ENCODE results near the gene KLHDC10. TPM values are rescaled to one million over a fixed set of nuclear protein-coding genes. Genes with fewer than 3 reads are reported as not detected.

Gene KLHDC10
- total RNA-seq, 2 experiments from 2014 or later = 7.0 to 8.8 TPM

DNA sequence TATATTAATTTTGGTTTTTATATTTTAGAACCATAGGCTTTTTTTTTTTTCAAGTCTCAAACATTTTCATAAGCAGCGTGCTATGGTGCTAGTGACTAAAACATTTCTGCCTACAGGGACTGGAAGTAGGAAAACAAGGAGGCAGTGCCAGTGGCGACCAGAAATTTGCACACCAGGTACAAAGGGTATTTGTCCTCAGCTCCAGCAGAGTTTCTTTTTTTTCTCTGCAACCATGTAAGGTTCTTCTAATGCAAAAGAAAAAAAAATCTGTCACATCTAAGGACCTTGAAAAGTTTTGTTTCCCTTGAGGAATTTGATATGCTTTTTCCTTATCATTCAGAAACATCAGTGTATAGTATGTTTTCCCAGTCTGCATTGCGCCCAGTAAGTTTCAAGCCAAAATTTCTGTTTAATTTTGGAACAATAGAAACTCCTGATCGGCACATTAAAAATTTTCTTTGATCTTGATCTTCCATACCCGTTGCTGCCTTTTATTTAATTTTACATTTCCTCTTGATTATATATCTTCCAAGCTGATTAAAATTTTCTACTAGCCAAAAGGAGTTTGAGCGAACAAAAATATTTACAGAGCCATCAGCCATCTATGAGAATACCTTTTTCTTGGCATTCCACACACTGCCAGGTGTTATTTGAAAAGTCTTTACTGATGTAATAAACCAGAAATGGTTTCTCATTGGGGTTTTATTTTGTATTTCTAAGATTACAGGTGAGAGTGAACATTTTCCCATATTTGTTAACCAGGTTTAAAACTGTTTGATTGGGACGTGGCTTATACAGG, 956 bp upstream of the KLHDC10 start:
- no peaks in the 10 kb centered on the region for H3K9me3 Mint-ChIP-seq
- ChIA-PET POLR2A (interaction anchor here (0.6 to 1.4 kb wide), 5 partner anchors 18 to 1149 kb away, joined by 3 to 14 read pairs (median 5); partner anchors contain the start of genes TMEM209 and ZC3HC1), CTCF (no interaction called here)
- intact Hi-C loops (cut with DNase I, micrococcal nuclease) = loop anchor here in 1 of 2 experiments (5.0 kb wide), 1 partner anchor 842 kb away; the partner anchor contains the start of gene AHCYL2
- H3K4me1 Mint-ChIP-seq (ENCODE audit: low read depth) = peaks cover 40% of the 10 kb centered on the region
- Histone ChIP-seq H3K27me3 (ENCODE audit: control insufficient read depth in 1 of 2, insufficient read depth in 2 of 2, low read length in 2 of 2) (no peaks in the 10 kb centered on the region), H3K9me3 (ENCODE audit: control insufficient read depth in 1 of 2, insufficient read depth in 1 of 2, low read length in 2 of 2) (no peaks in the 10 kb centered on the region), H3K36me3 (ENCODE audit: insufficient read depth, low read length) (no peaks in the 10 kb centered on the region), H3K4me1 (ENCODE audit: insufficient read depth, low read length) (peaks cover 22% of the 10 kb centered on the region), H3K4me3 (ENCODE audit: low read length) (peak overlapping the region; percentile 82), H3K27ac (ENCODE audit: low read depth in 1 of 2, low read length in 2 of 2) (peak overlapping the region; percentile 62 to 81)
- peak overlapping the region; percentile 96 for H3K4me3 Mint-ChIP-seq
- ATAC-seq (ENCODE audit: poor library complexity) (no peak), DNase-seq (no peak)
- TF ChIP-seq, protein P1, sequence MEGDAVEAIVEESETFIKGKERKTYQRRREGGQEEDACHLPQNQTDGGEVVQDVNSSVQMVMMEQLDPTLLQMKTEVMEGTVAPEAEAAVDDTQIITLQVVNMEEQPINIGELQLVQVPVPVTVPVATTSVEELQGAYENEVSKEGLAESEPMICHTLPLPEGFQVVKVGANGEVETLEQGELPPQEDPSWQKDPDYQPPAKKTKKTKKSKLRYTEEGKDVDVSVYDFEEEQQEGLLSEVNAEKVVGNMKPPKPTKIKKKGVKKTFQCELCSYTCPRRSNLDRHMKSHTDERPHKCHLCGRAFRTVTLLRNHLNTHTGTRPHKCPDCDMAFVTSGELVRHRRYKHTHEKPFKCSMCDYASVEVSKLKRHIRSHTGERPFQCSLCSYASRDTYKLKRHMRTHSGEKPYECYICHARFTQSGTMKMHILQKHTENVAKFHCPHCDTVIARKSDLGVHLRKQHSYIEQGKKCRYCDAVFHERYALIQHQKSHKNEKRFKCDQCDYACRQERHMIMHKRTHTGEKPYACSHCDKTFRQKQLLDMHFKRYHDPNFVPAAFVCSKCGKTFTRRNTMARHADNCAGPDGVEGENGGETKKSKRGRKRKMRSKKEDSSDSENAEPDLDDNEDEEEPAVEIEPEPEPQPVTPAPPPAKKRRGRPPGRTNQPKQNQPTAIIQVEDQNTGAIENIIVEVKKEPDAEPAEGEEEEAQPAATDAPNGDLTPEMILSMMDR (IDR thresholded peaks at IDR 0.05) = no peak
- H3K27ac Mint-ChIP-seq = peak overlapping the region; percentile 86
- H3K27me3 Mint-ChIP-seq = no peaks in the 10 kb centered on the region
- H3K36me3 Mint-ChIP-seq (ENCODE audit: low read depth) = peaks cover 18% of the 10 kb centered on the region

DNA sequence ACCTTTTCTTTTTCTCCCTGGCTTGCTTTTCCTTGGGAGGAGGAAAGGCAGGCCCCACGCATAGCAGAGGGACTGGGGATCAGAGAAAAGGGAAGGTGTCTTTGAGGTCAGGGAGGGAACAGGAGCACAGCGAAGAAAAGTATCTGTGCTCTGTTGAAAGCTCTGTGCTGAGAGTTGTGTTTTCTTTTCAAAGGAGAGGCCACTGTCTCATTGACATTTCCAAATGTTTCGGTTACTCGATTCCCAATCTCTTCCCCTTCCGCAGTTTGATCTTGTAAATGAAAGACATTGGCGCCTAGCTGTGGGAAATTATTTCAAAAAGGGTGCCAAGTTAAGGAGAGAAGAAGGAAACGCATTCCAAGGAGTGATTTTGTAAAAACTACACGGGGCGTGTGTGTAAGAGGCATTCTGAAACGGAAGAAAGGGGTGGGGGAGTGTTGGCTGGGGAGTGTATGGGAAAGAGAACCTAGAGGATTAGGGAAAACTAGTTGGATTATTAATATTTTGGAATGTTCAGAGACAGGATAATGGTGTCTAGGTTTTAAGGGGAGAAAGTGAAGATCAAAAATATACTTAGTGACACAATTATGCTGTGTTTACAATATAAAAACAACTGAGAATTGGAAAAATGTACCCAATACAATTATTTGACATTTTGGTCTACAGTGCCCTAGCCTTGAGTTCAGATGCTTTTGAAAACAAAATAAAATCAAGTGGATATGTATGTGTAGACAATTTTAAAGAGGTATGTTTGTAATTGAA, 708 bp downstream of the KLHDC10 start:
- TF ChIP-seq, protein P1 (IDR thresholded peaks at IDR 0.05) = no peak
- Histone ChIP-seq H3K4me3 (ENCODE audit: low read length) (peak overlapping the region; percentile 82), H3K27me3 (ENCODE audit: control insufficient read depth in 1 of 2, insufficient read depth in 2 of 2, low read length in 2 of 2) (no peaks in the 10 kb centered on the region), H3K4me1 (ENCODE audit: insufficient read depth, low read length) (peaks cover 22% of the 10 kb centered on the region), H3K27ac (ENCODE audit: low read depth in 1 of 2, low read length in 2 of 2) (peak overlapping the region; percentile 51 to 62), H3K9me3 (ENCODE audit: control insufficient read depth in 1 of 2, insufficient read depth in 1 of 2, low read length in 2 of 2) (no peaks in the 10 kb centered on the region), H3K36me3 (ENCODE audit: insufficient read depth, low read length) (no peaks in the 10 kb centered on the region)
- intact Hi-C loops (cut with DNase I, micrococcal nuclease) = loop anchor here (1.0 to 5.0 kb wide), 7 partner anchors 20 to 1014 kb away; partner anchors contain the start of genes COPG2 (in 1 of the 2), MEST (in 1 of the 2), TMEM209 (in 1 of the 2) and TNPO3 (in 1 of the 2)
- Mint-ChIP-seq H3K36me3 (ENCODE audit: low read depth) (peaks cover 18% of the 10 kb centered on the region), H3K4me3 (peak overlapping the region; percentile 96), H3K27me3 (no peaks in the 10 kb centered on the region), H3K9me3 (no peaks in the 10 kb centered on the region), H3K27ac (peak overlapping the region; percentile 86), H3K4me1 (ENCODE audit: low read depth) (peaks cover 56% of the 10 kb centered on the region)
- ChIA-PET CTCF (interaction anchor here (0.6 to 1.6 kb wide), 3 partner anchors 8 to 75 kb away, joined by 3 to 6 read pairs (median 4); partner anchors contain the start of gene ZC3HC1), POLR2A (interaction anchor here (0.8 to 1.4 kb wide), 4 partner anchors 20 to 134 kb away, joined by 3 to 14 read pairs (median 8); partner anchors contain the start of genes TMEM209 and ZC3HC1)
- DNase-seq (no peak), ATAC-seq (ENCODE audit: poor library complexity) (no peak)
